KMS-11 (cell line): Measurements from ENCODE around the gene EPAS1.

ENCODE experiments used
- H2AFZ ChIP-seq: fragments of 200-600 bp; sonication (generic); 2 replicates; pipeline ENCODE4 v1.6.1; 2016; ENCODE audit warnings: antibody characterized with exemption, mixed run types, low read depth
- H3K27ac ChIP-seq: fragments of 200-600 bp; sonication (generic); 2 replicates; pipeline ENCODE4 v1.6.1; 2016; ENCODE audit warnings: mild to moderate bottlenecking, mixed run types
- H3K27me3 ChIP-seq: fragments of 200-600 bp; sonication (generic); 2 replicates; pipeline ENCODE4 v1.6.1; 2017; ENCODE audit warnings: mild to moderate bottlenecking, low read depth, mixed run types, moderate library complexity; ENCODE audit not compliant: insufficient read depth
- H3K36me3 ChIP-seq: fragments of 200-600 bp; sonication (generic); 2 replicates; pipeline ENCODE4 v1.6.1; 2017; ENCODE audit warnings: mild to moderate bottlenecking, mixed run types; ENCODE audit not compliant: insufficient read depth
- H3K4me1 ChIP-seq: fragments of 200-600 bp; sonication (generic); 2 replicates; pipeline ENCODE4 v1.6.1; 2016; ENCODE audit warnings: mild to moderate bottlenecking, low read depth, mixed run types; ENCODE audit not compliant: poor library complexity, severe bottlenecking
- H3K4me2 ChIP-seq: fragments of 200-600 bp; sonication (generic); 2 replicates; pipeline ENCODE4 v1.7.0; 2016; ENCODE audit warnings: mild to moderate bottlenecking, mixed run types
- H3K4me3 ChIP-seq: fragments of 200-600 bp; sonication (generic); IDR thresholded peaks from 2 replicates; pipeline ENCODE4 v1.6.1; 2017; ENCODE audit warnings: low read depth, low read length, mixed read lengths; ENCODE audit not compliant: insufficient read depth
- H3K79me2 ChIP-seq: fragments of 200-600 bp; sonication (generic); 2 replicates; pipeline ENCODE4 v1.6.1; 2016; ENCODE audit warnings: low read depth, mixed run types; ENCODE audit not compliant: insufficient read depth
- H3K9ac ChIP-seq: fragments of 200-600 bp; sonication (generic); 2 replicates; pipeline ENCODE4 v1.6.1; 2016; ENCODE audit warnings: mild to moderate bottlenecking, mixed run types
- H4K20me1 ChIP-seq: fragments of 200-600 bp; sonication (generic); 2 replicates; pipeline ENCODE4 v1.6.1; 2016; ENCODE audit warnings: mild to moderate bottlenecking, mixed run types; ENCODE audit not compliant: insufficient read depth
- CTCF ChIP-seq: fragments of 200-600 bp; sonication (generic); conservative IDR thresholded peaks from 2 replicates; pipeline ENCODE4 v1.6.1; 2017; ENCODE audit warnings: low read depth, mild to moderate bottlenecking, antibody characterized with exemption, low read length, moderate library complexity, mixed read lengths

The EPAS1 gene

GRCh38 chr2:46416739-46417403 is 119.7 kb downstream of the EPAS1 start:
- H3K27ac ChIP-seq: no peak overlapping the region
- no peak overlapping the region for H2AFZ ChIP-seq
- no peak overlapping the region for H3K4me3 ChIP-seq
- H3K9ac ChIP-seq: no peak overlapping the region
- H3K27me3 ChIP-seq: no peaks in the 10 kb centered on the region
- H4K20me1 ChIP-seq: no peaks in the 10 kb centered on the region
- TF ChIP-seq CTCF: no peak
- H3K4me2 ChIP-seq: no peak overlapping the region
- no peaks in the 10 kb centered on the region for H3K4me1 ChIP-seq
- H3K36me3 ChIP-seq: no peaks in the 10 kb centered on the region
- H3K79me2 ChIP-seq: no peaks in the 10 kb centered on the region

- Histone ChIP-seq H3K9ac (no peak overlapping the region), H3K36me3 (no peaks in the 10 kb centered on the region), H3K4me3 (no peak overlapping the region), H2AFZ (no peak overlapping the region), H3K27ac (no peak overlapping the region), H3K79me2 (no peaks in the 10 kb centered on the region), H3K4me2 (no peak overlapping the region), H3K4me1 (no peaks in the 10 kb centered on the region), H3K27me3 (no peaks in the 10 kb centered on the region), H4K20me1 (no peaks in the 10 kb centered on the region)
- TF ChIP-seq CTCF: no peak
These were observed 123.7 kb downstream of the EPAS1 start for GRCh38 chr2:46420945-46421344.

- Histone ChIP-seq H3K27me3 (no peaks in the 10 kb centered on the region), H3K79me2 (no peaks in the 10 kb centered on the region), H3K36me3 (no peaks in the 10 kb centered on the region), H3K9ac (no peak overlapping the region), H3K4me1 (no peaks in the 10 kb centered on the region), H2AFZ (no peak overlapping the region), H3K27ac (no peak overlapping the region), H4K20me1 (no peaks in the 10 kb centered on the region), H3K4me2 (no peak overlapping the region), H3K4me3 (no peak overlapping the region)
- TF ChIP-seq CTCF: no peak
These were observed 124.2 kb downstream of the EPAS1 start for GRCh38 chr2:46421361-46421760.

GRCh38 chr2:46422717-46423394 is 125.6 kb downstream of the EPAS1 start:
- no peaks in the 10 kb centered on the region for H3K27me3 ChIP-seq
- H3K4me2 ChIP-seq: no peak overlapping the region
- H2AFZ ChIP-seq: no peak overlapping the region
- TF ChIP-seq CTCF: no peak
- H3K36me3 ChIP-seq: no peaks in the 10 kb centered on the region
- H4K20me1 ChIP-seq: no peaks in the 10 kb centered on the region
- H3K27ac ChIP-seq: no peak overlapping the region
- no peaks in the 10 kb centered on the region for H3K79me2 ChIP-seq
- no peak overlapping the region for H3K4me3 ChIP-seq
- no peak overlapping the region for H3K9ac ChIP-seq
- no peaks in the 10 kb centered on the region for H3K4me1 ChIP-seq
